UCSD-AML1 (cell line): ENCODE measurements around the gene AKAP9.
"Not testable (repeated sequence)": the region's sequence is repeated elsewhere in the genome, so short reads cannot be mapped to it uniquely, and the experiment has no call there.

Experiments
- DNase-seq: peaks from one replicate; lab custom pipeline; 2025; ENCODE audit not compliant: unreplicated experiment; lab: John Stamatoyannopoulos, UW

The AKAP9 gene

DNA sequence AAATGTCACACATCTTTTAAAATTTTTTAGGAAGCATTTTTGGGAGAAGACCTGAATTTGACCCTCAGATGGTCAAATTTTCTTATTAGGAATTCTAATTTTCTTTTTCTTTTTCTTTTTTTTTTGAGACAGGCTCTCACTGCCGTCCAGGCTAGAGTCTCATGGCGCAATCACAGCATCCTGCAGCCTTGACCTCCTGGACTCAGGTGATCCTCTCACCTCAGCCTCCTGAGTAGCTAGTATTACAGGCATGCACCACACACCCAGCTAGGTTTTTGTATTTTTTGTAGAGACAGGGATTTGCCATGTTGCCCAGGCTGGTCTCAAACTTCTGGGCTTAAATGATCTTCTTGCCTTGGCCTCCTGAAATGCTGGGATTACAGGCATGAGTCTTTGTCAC lies 65.4 kb downstream of the AKAP9 start:
- DNase-seq, result no peak

DNA sequence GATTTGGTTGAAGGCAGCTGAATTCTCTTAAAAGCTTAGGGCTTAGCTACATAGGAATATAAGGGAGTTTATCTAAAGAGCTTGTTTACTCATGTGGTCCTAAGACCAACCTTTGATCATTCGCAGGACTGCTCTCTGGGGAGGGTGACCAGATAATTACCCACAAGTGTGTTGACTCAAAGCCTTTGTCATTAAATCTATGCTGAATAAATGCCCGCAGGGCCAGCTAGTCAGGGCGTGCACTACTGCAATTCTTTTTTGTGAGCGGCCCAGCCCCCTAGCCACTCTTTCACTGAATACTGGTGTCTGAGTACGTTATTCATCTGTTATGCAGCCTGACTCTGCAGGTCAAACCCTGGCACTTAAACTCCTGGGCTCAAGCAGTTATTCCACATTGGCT lies 69.6 kb downstream of the AKAP9 start:
- no peak for DNase-seq

DNA sequence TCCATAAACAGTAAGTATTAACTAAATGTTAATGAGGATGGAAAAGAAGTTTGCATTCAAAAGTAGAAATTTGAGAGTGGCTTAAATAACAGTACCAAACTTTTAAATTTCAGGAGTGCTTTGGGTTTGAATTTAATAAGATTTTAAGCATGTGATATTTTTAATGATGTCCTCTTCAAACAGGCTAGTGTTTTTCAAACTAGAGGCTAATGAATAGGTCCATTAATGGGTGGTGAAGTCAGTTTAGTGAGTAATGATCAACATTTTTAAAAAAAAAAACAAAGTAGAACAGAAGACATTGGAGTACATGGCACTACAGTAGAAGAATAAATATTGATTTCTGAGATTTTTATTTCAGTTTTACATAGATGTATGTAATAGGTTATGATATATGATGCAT lies 72.9 kb downstream of the AKAP9 start:
- no peak for DNase-seq

DNA sequence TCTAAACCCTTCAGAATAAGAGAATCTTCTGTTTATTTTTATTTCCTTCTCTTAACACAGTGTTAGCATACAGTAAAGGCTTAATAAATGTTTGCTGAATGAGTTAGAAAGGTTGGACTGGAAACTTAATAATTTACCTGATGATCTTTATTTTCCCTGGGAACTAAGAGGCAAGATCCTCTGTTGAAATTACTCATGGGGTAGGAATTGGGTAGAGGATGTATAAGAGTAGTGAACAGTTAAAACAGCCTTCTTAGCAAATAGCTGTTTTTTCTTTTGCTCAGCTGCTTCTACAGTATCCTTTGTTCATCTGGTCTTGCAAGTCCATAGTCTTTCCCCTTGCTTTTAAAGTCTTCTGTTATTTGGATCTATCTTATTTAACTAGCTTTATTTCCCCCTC lies 80.0 kb downstream of the AKAP9 start:
- no peak for DNase-seq

DNA sequence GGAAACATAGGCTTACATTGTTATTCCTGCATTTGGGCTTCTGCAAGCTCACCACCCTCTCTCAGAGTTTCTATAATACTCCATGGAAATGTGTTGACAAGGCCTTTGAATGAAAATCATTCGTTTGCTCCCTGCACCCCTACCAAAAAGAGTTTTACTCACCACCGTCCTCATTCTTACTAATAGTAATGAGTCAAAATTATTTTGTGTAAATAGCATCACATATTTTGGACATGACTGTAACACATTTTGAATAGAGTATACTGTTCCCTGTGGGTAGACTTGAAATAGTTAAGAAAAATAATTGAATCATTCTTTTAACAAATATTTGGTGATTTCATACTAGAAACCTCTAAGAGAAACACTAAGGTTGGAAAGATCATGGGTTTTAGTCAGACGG lies 84.6 kb downstream of the AKAP9 start:
- DNase-seq, result no peak

DNA sequence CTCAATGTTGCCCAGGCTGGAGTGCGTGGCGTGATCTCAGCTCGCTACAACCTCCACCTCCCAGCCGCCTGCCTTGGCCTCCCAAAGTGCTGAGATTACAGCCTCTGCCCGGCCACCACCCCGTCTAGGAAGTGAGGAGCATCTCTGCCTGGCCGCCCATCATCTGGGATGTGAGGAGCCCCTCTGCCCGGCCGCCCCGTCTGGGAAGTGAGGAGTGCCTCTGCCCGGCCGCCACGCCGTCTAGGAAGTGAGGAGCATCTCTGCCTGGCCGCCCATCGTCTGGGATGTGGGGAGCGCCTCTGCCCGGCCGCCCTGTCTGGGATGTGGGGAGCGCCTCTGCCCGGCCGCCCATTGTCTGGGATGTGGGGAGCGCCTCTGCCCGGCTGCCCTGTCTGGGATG lies 86.0 kb downstream of the AKAP9 start:
- not testable (repeated sequence) for DNase-seq

DNA sequence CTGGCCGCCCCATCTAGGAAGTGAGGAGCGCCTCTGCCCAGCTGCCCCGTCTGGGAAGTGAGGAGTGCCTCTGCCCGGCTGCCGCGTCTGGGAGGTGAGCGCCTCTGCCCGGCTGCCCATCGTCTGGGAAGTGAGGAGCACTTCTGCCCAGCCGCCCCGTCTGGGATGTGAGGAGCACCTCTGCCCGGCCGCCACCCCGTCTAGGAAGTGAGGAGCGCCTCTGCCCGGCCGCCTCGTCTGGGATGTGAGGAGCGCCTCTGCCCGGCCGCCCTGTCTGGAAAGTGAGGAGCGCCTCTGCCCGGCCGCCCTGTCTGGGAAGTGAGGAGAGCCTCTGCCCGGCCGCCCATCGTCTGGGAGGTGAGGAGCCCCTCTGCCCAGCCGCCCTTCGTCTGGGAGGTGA lies 86.5 kb downstream of the AKAP9 start:
- not testable (repeated sequence) for DNase-seq

DNA sequence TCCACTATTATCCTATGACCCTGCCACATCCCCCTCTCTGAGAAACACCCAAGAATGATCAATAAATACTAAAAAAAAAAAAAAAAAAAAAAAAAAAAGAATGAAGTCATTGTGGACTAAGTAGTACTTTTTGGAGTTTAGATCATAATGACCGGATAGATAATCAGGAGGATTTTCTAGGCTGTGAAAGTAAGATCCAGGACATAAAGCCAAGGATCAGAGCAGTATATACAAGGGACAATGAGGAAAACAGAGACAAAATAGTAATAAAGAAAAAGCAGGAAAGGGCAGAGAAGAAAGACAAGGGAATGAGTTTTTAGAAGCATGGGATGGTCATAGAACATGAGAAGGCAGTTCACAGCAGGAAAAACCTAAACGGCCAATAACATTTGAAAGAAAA lies 87.6 kb downstream of the AKAP9 start:
- DNase-seq, result no peak

DNA sequence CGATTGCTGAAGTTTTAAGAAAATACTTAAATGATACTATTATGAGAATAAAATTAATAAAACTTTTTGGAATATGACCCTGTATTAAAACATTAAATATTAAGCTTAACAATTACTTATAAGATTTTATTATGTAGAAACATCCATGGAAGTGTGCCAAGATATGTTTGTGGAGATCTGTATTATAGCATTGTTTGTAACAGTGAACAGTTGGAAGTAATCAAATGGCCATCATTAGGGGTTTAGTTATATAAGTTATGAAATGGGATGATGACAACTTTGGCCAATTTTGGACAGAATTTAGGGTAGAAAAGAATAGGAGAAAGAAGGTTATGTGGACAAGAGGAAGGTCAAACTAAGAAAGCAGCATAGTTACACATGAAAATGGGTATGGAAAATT lies 88.0 kb downstream of the AKAP9 start:
- DNase-seq, result no peak

DNA sequence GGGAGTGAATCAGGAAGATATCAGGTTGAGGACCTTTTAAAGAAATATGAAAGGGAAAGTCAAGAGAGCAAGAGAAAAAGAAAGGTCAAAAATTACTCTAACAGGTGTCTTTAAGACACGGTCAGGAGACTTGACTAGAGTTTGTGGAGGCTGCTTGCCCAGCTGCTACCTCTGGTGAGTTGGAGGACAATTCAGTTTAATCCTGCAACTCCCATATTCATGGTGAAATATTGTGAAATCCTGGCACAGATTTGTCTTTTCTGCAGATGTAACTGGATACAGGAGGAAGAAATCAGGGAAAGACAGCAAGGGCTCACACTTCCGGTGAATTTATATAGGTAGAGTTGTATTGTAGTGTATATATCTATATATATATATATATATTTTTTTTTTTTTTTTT lies 93.5 kb downstream of the AKAP9 start:
- no peak for DNase-seq

DNA sequence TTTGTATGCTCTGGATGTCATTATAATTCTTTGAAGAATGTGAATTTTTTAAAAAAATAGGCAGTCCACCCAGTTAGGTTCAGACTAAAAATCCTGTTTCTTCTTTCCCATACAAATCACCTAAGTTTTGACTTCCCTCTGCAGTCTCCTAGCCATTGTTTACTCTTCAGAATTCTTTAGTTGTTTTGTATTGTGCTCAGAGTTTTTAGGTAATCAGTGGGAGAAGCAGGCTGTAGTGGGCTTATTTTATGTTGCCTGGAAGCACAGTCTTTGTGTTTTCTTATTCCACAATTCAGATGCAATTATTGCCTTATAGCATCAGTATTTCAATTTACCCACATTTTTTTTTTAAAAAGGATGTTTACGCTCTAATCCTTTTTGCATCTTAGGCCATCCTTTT lies 94.9 kb downstream of the AKAP9 start:
- no peak for DNase-seq

DNA sequence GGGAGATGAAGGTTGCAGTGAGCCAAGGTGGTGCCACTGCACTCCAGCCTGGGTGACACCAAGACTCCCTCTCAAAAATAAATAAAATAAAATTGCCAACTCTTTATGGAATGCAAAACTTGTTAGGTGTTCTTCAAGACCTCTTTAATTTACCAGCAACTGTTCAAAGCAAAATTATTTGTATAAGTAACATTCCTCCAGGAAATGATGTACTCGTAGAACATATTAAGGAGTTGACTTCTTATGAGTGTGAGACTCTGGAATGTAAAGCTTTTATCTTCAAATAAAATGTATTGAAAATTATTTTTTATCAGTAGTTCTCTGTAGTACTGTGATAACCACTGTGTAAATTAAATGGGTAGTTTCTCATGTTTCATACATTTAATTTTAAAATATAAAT lies 99.2 kb downstream of the AKAP9 start:
- no peak for DNase-seq

DNA sequence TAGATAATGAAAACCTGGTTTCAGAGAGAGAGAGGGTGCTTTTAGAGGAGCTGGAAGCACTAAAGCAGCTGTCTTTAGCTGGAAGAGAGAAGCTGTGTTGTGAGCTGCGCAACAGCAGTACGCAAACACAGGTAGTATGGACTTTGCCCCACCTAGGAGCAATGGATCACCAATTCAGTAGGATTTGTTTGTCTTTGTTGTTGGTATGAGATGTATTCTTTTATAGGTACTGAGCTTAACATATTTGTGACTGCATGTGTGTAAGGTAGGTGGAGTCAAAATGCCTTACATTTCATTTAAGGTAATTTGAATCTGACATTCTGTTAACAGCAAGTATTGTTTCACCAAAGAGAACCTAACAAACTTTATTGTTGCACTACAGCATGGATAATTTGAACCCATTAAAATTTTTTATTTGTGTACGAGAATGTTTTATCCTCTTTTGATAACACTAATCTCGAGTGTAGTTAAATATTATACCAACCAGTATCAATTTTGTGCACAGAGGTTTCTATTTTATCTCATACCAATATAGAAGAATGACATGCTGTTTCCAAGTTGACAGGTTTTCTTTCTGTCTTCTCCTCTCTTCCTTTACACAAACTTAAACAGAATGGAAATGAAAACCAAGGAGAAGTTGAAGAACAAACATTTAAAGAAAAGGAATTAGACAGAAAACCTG lies 101.5 kb downstream of the AKAP9 start:
- no peak for DNase-seq

DNA sequence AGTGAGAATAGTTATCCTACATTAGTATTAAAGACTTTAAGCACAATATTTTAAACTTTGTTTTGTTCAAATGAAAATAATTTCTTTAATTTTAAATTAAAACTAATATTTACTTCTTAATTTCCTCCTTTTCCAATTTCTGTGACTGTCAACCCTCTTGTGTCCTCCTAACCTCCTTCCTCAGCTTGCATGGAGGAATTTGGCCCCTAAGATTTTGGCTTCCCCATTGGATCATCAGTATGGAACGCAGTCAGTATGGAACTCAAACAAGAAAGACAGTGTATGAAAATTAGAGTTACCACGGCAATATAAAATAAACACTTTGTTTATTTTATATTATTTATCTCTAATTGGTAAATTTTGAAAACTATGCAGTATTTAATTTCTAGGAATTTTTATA lies 102.4 kb downstream of the AKAP9 start:
- no peak for DNase-seq

DNA sequence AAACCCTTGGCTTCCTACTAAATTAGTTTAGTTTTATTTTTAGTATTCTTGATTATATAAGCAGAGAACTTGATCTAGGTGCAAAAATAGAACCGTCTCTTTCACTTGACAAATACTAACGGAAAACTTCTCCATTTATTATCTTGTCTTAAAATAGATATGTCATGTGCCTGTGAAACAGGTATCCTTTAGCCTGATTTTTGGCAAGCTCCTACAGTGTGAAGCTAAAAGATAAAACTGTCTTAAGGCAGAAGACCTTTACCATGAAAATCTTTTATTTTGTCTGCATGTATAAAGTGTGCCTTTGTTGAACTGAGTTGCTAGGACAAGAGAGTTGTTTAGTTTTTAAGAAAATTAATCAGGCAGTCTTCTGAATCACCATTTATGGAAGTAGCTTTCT lies 103.0 kb downstream of the AKAP9 start:
- no peak for DNase-seq

DNA sequence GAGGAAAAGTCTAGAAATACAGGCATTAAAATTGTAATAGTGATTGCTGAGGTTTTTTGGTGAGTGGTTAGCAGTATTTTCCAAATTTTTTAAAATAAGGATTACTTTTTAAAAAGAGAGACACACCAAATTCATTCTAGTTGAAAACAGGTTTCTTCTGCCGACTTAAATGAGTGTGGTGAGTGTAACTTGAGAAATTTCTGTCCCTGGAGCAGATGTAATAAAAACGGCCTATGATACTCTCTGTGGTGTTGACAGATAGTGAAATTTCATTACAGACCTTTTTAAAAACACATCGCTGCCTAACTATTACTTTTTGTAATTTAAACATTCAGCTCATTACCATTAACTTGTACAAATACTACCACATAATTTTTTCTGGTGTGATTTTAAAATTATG lies 103.5 kb downstream of the AKAP9 start:
- no peak for DNase-seq

DNA sequence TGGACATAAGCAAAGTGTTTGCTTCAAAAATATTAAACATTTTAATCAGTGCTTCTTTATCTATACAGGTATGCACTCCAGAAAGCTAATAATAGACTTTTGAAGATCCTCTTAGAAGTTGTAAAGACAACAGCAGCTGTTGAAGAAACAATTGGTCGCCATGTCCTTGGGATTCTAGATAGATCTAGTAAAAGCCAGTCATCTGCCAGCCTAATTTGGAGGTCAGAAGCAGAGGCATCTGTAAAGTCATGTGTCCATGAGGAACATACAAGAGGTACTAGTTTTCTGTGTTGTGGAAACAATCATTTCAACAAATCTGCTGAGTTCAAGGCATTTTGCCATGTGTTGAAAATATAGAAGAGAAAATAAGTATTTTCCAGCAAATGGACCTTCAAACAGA lies 104.3 kb downstream of the AKAP9 start:
- DNase-seq, result no peak

DNA sequence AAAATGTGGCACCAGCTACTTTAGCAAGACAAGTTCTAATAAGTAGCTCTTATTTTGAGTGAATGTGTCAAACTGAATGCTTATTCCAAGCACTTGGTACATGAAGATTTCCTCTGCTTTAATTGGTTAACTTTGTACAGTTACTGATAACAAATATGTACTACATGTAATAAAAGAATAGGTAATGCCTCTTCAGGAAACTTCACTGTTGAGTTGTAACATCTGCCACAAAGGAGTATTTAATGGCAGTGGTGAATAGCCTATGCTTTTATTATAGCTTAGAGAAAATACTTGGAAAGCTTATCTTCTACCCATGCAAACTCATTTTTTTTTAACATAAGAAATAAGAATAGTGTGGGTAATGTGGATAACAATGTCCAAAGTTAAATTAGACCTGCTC lies 111.0 kb downstream of the AKAP9 start:
- DNase-seq, result no peak

DNA sequence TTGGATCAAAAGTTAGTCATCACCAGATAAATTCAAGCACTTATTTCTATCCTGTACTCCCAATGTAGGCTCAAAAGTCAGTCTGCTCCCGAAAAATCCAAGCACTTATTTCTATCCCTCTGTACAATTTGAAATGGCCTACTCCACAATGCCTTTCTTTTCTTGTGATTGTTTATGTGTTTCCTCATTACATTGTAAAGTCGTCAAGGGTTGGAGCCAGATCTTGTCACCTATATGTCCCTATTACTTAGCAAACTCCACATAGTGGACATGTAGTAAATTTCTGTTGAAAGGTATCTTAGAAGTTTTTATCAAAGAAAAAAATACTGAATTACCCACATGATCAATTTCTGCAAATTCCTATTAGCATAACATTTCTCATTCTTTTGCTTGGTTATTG lies 111.5 kb downstream of the AKAP9 start:
- DNase-seq, result no peak

DNA sequence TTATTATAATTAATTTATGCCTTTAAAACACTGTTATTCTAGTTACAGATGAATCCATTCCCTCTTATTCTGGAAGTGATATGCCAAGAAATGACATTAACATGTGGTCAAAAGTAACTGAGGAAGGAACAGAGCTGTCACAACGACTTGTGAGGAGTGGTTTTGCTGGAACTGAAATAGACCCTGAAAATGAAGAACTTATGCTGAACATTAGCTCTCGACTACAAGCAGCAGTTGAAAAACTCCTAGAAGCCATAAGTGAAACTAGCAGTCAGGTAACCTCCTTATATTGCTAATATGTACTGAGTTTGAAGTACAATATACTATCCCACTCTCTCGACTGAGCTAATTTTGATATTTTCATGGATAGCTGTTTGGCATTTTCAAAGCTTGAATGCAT lies 112.0 kb downstream of the AKAP9 start:
- no peak for DNase-seq

DNA sequence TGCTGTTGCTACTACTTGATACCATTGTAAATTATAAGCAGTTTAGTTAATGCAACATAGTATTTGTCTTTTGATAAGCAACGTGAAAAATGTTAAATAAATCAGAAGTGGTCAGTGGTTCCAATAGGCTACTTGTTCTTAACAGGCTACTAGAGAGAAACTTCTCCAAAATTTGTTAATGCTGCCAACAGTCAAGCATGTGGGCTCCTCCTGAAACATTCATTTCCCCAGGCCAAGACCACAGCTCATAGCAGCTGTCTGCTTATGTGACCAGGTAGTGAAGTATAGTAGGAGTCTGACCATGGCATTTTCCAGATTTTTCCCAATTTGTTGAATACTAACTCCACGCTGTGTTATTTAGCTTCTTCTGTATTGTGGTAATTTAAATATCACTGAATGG lies 112.7 kb downstream of the AKAP9 start:
- no peak for DNase-seq

DNA sequence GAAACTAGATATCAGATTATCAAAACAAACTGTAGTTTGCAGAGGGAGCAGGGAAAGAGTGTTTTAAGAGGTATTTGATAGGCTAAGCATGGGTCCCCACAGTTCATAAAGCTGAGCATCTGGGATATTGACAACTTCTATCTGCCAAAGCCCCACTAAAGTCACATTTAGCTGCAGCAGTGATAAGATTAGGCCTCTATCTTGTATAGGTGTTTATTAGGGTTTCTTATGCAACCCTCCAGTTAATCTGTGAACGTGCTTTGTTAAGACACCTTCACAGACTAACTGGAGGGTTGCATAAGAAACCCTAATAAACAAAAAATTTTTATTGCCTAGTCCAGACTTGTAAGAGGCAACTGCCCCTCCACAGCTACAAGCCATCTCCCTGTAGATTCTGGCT lies 115.6 kb downstream of the AKAP9 start:
- DNase-seq, result no peak

DNA sequence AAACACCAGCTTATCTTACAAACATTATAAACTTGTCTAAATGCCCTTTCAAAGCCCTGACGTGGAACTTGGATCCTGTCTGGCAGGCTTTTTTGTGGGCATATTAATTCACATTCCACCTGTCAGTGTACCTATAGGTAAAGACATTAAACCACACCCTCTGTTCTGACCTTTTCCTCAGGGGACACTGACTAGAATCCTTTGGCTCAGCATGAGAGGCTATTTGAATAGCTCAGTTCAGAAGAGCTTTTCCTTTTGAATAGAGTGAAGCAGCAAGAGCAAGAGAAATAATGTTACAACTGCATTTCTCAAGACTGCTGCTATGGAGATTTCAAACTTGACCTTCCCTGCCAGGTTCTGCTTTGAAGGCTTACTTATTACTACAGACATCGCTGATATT lies 116.7 kb downstream of the AKAP9 start:
- DNase-seq, result no peak

DNA sequence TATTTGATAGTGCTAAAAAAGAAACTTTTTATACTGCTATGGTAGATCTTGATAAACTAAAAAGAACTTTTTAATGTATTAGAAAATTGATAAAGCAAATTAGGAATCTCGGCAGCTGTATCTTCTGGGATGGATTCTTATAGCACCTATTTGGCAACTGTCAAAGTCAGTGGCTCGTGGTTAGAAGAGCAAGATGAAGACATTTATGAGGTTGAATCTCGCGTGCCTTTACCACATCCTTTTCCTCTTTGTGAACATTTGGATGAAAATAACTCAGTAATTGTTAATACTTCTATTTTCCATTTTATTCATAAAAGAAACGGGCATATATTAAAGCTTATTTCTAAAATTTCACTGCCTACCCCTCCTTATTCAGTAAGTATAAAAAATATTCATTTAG lies 117.4 kb downstream of the AKAP9 start:
- no peak for DNase-seq
